Upper lobe of left lung (tissue), 6 donors: Measurements from ENCODE around the gene FBXL17. TPM values are rescaled to one million over a fixed set of nuclear protein-coding genes. Genes with fewer than 3 reads are reported as not detected.

Experiments
- ATAC-seq, 2 donors: fragments of 200-7000 bp; cut with Tn5 transposase; one replicate each; pipeline ENCODE4 v1.9.1; 2022; ENCODE audit warnings: mild to moderate bottlenecking in 2 of 2, moderate library complexity in 2 of 2; ENCODE audit not compliant: low FRiP score in 2 of 2
- DNase-seq, 2 donors: peaks; one replicate each; pipeline ENCODE4 v3.0.0-alpha.2; 2019 to 2020
- H3K27ac ChIP-seq, 4 donors: fragments of 200-600 bp; sonication (generic); one replicate each; pipeline ENCODE4 v1.5.1; 2016 to 2019
- H3K27me3 ChIP-seq, 4 donors: fragments of 200-600 bp; sonication (generic); one replicate each; pipeline ENCODE4 v1.5.1; 2017 to 2019
- H3K36me3 ChIP-seq, 4 donors: fragments of 200-600 bp; sonication (generic); one replicate each; pipeline ENCODE4 v1.5.1; 2016 to 2019
- H3K4me1 ChIP-seq, 4 donors: fragments of 200-600 bp; sonication (generic); one replicate each; pipeline ENCODE4 v1.5.1; 2018 to 2019
- H3K4me3 ChIP-seq, 4 donors: fragments of 200-600 bp; sonication (generic); one replicate each; pipeline ENCODE4 v1.5.1; 2017 to 2019; ENCODE audit warnings: mild to moderate bottlenecking in 2 of 4, moderate library complexity in 1 of 4
- H3K9me3 ChIP-seq, 4 donors: fragments of 200-600 bp; sonication (generic); one replicate each; pipeline ENCODE4 v1.5.1; 2018 to 2019
- EP300 ChIP-seq, 4 donors: sonication (generic); formaldehyde crosslinking; IDR thresholded peaks; one replicate each; pipeline ENCODE4 v1.5.1; 2017; ENCODE audit warnings: antibody characterized with exemption in 4 of 4, control low read depth in 2 of 4
- POLR2A ChIP-seq, 4 donors: fragments of 450-650 bp; IDR thresholded peaks; one replicate each; pipeline ENCODE4 v1.5.1; 2016 to 2017; ENCODE audit warnings: antibody characterized with exemption in 4 of 4, mild to moderate bottlenecking in 2 of 4
- POLR2AphosphoS5 ChIP-seq, 2 donors: sonication (generic); formaldehyde crosslinking; IDR thresholded peaks; one replicate each; pipeline ENCODE4 v1.5.1; 2017; ENCODE audit warnings: antibody characterized with exemption in 2 of 2
- WGBS, 2 donors: methylation state at CpG; one replicate each; pipeline ENCODE4 v1.1.5; 2017 to 2018; 5-methylcytosine and 5-hydroxymethylcytosine counted together
- total RNA-seq, 6 donors: library from RNA; depleted of rRNA in 4 of 6; stranded (reverse); fragments of >200 nt in 4 of 6; gene quantifications; one replicate each; pipeline versions ENCODE4 v1.1.0 to v1.2.1, GENCODE V29; 2016 to 2021
- TF ChIP-seq, protein P1 (sequence below), 6 experiments: fragments of 450-650 bp in 4 of 6; fragments of 200-600 bp in 2 of 6; sonication (generic) in 2 of 6; IDR thresholded peaks; one replicate each; pipeline ENCODE4 v1.5.1; 2016 to 2019; ENCODE audit warnings: antibody characterized with exemption in 6 of 6
- donor health status: DM: no; HTN: no; CAD: no; lungs with moderate emphysema.
- donor health status: DM: no; HTN: yes; CAD: no; lungs with severe emphysema.

FBXL17 gene
- total RNA-seq, 6 donors from 2014 or later = 10.0 to 47.1 (median 16.9) TPM

DNA sequence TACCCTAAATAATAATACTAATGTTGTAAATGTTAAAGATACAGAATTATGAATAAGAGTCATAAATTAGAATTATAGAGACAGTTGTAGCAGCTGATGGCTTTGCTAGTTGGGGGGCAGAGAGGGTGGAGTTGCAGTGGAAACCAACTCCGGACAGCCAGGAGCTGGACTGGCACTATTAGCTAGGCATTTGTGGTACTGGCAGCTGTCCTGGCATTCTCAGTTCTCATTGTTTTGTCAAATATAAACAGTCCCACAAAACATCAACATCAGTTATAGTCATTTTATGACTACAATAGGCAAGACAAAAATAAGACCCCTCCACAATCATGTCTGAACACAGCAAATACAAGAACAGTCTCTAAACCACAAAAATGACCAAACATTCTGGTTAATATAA lies 2.8 kb upstream of the FBXL17 start:
- 55 to 68% methylated on average over 1 of the region's 1 CpG for WGBS, 2 donors

DNA sequence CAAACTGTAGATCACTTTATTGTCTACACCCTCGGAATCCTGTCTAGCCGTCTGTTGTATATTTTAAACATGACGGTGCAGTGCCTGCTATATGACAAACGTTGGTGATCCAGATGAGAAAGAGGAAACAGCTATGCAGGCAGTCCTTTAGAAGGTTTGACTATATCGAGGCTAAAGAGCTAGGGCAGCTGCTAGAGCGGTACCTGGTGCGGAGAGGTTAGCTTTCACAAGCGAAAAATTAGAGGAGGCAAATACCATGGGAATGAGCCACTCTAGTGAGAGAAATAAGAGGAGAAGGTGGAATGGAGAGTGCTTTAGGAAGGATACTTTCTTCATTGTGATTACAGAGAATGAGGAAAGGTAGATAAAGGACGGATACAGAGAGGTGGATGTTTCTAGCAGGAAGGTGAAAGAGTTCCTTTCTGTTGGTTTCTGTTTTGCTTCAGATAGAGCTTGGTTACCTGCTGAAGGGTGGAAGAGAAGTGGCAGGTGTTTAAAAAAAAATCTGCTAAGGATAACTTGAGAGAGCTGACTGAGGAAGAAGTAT lies 959 bp upstream of the FBXL17 start:
- peak overlapping the region; percentile 27 to 96 (median 89) for H3K4me3 ChIP-seq
- H3K4me1 ChIP-seq = peaks cover 11 to 30% (median 15%) of the 10 kb centered on the region in 4 donors
- 13 to 18% methylated on average over 9 of the region's 9 CpGs for WGBS, 2 donors
- H3K36me3 ChIP-seq = no peaks in the 10 kb centered on the region
- ATAC-seq = peak in 1 of 2 donors; percentile 3
- TF ChIP-seq POLR2A (IDR thresholded peaks at IDR 0.05) (no peak), POLR2AphosphoS5 (IDR thresholded peaks at IDR 0.05) (no peak), EP300 (IDR thresholded peaks at IDR 0.05) (no peak)
- TF ChIP-seq, protein P1, sequence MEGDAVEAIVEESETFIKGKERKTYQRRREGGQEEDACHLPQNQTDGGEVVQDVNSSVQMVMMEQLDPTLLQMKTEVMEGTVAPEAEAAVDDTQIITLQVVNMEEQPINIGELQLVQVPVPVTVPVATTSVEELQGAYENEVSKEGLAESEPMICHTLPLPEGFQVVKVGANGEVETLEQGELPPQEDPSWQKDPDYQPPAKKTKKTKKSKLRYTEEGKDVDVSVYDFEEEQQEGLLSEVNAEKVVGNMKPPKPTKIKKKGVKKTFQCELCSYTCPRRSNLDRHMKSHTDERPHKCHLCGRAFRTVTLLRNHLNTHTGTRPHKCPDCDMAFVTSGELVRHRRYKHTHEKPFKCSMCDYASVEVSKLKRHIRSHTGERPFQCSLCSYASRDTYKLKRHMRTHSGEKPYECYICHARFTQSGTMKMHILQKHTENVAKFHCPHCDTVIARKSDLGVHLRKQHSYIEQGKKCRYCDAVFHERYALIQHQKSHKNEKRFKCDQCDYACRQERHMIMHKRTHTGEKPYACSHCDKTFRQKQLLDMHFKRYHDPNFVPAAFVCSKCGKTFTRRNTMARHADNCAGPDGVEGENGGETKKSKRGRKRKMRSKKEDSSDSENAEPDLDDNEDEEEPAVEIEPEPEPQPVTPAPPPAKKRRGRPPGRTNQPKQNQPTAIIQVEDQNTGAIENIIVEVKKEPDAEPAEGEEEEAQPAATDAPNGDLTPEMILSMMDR (IDR thresholded peaks at IDR 0.05) = no peak
- no peak for DNase-seq
- H3K27ac ChIP-seq = peak overlapping the region; percentile 99 to 100 (median 100)
- no peaks in the 10 kb centered on the region for H3K27me3 ChIP-seq
- H3K9me3 ChIP-seq = no peaks in the 10 kb centered on the region

More for the DNA sequence above, 2.8 kb upstream of the FBXL17 start:
- Histone ChIP-seq H3K27me3 (no peaks in the 10 kb centered on the region), H3K4me3 (no peak overlapping the region), H3K27ac (no peak overlapping the region), H3K9me3 (no peaks in the 10 kb centered on the region), H3K4me1 (peaks cover 2 to 19% (median 8%) of the 10 kb centered on the region in 4 donors), H3K36me3 (no peaks in the 10 kb centered on the region)
- no peak for ATAC-seq
- DNase-seq = no peak
- no peak for TF ChIP-seq POLR2AphosphoS5 (IDR thresholded peaks at IDR 0.05)
- TF ChIP-seq EP300 (IDR thresholded peaks at IDR 0.05) = no peak
- TF ChIP-seq, protein P1 (IDR thresholded peaks at IDR 0.05) = no peak
- no peak for TF ChIP-seq POLR2A (IDR thresholded peaks at IDR 0.05)

DNA sequence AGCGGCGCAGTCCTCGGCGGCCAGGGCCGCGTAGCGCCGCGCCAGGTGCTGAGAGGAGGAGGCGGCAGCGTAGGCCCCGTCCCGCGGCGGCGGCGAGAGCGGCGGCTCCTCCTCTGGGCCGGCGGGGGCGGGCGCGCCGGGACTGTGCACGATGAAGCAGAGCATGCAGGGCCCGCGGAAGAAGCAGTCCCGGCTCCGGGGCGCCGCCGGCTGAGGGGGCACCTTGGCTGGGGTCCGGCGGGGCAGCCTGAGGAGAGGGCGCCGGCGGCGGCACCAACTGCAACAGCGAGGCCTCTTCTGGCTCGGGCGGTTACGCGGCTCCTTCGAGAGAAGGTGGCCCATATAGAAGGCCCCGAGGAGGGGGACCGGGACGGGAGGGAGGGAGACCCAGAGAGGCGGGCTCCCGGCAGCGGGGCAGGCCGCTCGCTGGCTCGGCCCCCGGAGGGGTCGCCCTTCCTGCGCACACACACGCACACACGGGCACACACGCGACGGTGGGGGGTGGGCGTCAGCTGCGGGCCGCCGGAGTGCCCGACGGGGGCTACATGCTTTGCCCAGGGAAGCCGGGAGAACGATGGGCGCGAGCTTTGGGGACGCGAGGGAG lies 446 bp downstream of the FBXL17 start:
- H3K9me3 ChIP-seq = no peaks in the 10 kb centered on the region
- peak overlapping the region; percentile 80 to 96 (median 89) for H3K4me3 ChIP-seq
- no peaks in the 10 kb centered on the region for H3K27me3 ChIP-seq
- peak overlapping the region; percentile 99 to 100 (median 100) for H3K27ac ChIP-seq
- TF ChIP-seq, protein P1 (IDR thresholded peaks at IDR 0.05) = no peak
- TF ChIP-seq POLR2A (IDR thresholded peaks at IDR 0.05) = peak in 3 of 4 donors; percentile 22 to 56 (median 54)
- H3K36me3 ChIP-seq = no peaks in the 10 kb centered on the region
- 0% methylated on average over 9 to 31 of the region's 74 CpGs for WGBS, 2 donors
- peaks cover 11 to 30% (median 15%) of the 10 kb centered on the region in 4 donors for H3K4me1 ChIP-seq
- DNase-seq = peak; percentile 74 to 97
- peak; percentile 87 to 89 for ATAC-seq

DNA sequence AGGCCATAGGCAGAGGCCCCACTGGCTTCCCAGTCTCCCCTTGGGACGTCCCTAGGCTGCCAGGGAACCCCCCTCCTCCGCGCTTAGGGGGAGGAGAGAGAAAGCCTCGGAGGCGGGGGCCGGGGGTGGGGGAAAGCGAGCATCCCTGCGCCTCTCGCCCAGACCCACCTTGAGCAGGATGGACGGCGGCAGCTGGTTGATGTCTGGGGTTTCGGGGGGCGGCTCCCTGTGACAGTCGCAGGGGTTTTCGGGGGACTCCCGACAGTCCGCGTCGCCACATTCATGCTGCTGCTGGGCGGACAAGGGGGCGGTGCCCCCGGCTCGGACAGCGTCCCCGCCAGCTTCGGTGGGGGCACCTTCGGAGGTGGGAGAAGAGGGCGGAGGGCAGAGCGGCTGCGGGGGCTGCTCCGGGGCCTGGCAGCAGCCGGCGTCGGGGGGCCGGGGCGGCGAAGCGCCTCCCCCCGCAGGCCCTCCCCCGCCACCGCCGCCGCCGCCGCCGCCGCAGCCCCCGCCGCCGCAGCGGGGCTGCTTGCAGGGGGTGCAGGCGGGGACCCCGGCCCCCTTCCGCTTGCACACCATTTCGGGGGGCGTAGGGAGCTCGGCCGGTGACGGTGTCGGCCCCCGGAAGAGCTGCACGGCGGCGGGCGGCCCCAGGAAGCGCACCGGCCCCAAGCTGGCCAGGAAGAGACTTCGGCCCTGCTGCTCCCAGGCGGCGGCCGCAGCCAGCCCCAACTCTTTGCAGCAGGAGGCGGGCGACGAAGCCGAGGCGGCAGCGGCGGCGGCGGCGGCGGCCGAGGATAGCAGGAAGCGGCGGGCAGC lies 1.2 kb downstream of the FBXL17 start:
- Histone ChIP-seq H3K9me3 (peaks cover 3 to 6% (median 5%) of the 10 kb centered on the region in 4 donors), H3K4me1 (peaks cover 11 to 30% (median 15%) of the 10 kb centered on the region in 4 donors), H3K27ac (peak overlapping the region; percentile 99 to 100 (median 100)), H3K36me3 (no peaks in the 10 kb centered on the region), H3K4me3 (peak overlapping the region; percentile 80 to 96 (median 89)), H3K27me3 (no peaks in the 10 kb centered on the region)
- ATAC-seq = no peak
- TF ChIP-seq EP300 (IDR thresholded peaks at IDR 0.05) (no peak), POLR2AphosphoS5 (IDR thresholded peaks at IDR 0.05) (no peak), POLR2A (IDR thresholded peaks at IDR 0.05) (peak in 1 of 4 donors; percentile 35)
- TF ChIP-seq, protein P1 (IDR thresholded peaks at IDR 0.05) = peak in 1 of 6 experiments; percentile 26
- 0 to 1% methylated on average over 27 to 35 of the region's 85 CpGs for WGBS, 2 donors
- peak; percentile 56 to 89 for DNase-seq
